ENCODE measurements around the gene YAF2. TPM values are rescaled to one million over a fixed set of nuclear protein-coding genes. Genes with fewer than 3 reads are reported as not detected.
"Not testable (repeated sequence)": the region's sequence is repeated elsewhere in the genome, so short reads cannot be mapped to it uniquely, and the experiment has no call there.

The YAF2 gene
- total RNA-seq, 1 donor from 2014 or later = 22.4 TPM

DNA sequence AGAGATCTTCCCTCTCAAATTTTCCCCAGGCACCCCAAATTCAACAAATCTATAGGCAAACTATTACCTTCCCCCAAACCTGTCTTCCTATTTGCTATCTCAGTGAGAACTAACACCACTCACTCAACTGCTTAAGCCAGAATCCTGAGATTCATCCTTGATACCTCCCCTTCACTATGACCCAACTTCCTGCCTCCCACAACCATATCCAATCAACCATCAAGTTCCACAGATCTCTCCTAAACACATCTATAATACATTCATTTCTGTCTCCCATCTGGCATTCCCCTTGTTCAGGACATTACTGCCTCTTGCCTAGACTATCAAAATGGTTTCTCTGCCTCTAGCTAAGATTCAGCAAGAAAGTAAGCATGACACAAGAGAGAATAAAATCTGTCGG, 21.3 kb downstream of the YAF2 start:
- Histone ChIP-seq H3K9ac (no peak overlapping the region), H3K79me2 (ENCODE audit: low read depth) (no peaks in the 10 kb centered on the region), H3F3A (ENCODE audit: low read depth) (peaks cover 7% of the 10 kb centered on the region), H3K4me2 (no peak overlapping the region), H3K27me3 (no peaks in the 10 kb centered on the region), H3K36me3 (no peaks in the 10 kb centered on the region), H3K27ac (no peak overlapping the region), H3K4me1 (peaks cover 7% of the 10 kb centered on the region), H3K4me3 (no peak overlapping the region), H4K20me1 (ENCODE audit: low read depth) (peaks cover 8% of the 10 kb centered on the region), H2AFZ (replicated peaks) (no peak overlapping the region), H3K9me3 (ENCODE audit: low read depth) (no peaks in the 10 kb centered on the region)
- H3K4me1 Mint-ChIP-seq = peaks cover 7% of the 10 kb centered on the region
- H3K4me3 Mint-ChIP-seq = no peak overlapping the region
- TF ChIP-seq EZH2phosphoT487 (IDR thresholded peaks at IDR 0.05) = no peak
- TF ChIP-seq, protein P1, sequence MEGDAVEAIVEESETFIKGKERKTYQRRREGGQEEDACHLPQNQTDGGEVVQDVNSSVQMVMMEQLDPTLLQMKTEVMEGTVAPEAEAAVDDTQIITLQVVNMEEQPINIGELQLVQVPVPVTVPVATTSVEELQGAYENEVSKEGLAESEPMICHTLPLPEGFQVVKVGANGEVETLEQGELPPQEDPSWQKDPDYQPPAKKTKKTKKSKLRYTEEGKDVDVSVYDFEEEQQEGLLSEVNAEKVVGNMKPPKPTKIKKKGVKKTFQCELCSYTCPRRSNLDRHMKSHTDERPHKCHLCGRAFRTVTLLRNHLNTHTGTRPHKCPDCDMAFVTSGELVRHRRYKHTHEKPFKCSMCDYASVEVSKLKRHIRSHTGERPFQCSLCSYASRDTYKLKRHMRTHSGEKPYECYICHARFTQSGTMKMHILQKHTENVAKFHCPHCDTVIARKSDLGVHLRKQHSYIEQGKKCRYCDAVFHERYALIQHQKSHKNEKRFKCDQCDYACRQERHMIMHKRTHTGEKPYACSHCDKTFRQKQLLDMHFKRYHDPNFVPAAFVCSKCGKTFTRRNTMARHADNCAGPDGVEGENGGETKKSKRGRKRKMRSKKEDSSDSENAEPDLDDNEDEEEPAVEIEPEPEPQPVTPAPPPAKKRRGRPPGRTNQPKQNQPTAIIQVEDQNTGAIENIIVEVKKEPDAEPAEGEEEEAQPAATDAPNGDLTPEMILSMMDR (IDR thresholded peaks at IDR 0.05) = no peak
- no peak for TF ChIP-seq EZH2 (IDR thresholded peaks at IDR 0.05)
- H3K9me3 Mint-ChIP-seq = peaks cover 6% of the 10 kb centered on the region
- H3K36me3 Mint-ChIP-seq = peaks cover 22% of the 10 kb centered on the region
- peaks cover 2% of the 10 kb centered on the region for H3K27me3 Mint-ChIP-seq (ENCODE audit: insufficient read depth, low read depth)
- no peak overlapping the region for H3K27ac Mint-ChIP-seq
- DNase-seq (ENCODE audit: low spot score) = no peak

DNA sequence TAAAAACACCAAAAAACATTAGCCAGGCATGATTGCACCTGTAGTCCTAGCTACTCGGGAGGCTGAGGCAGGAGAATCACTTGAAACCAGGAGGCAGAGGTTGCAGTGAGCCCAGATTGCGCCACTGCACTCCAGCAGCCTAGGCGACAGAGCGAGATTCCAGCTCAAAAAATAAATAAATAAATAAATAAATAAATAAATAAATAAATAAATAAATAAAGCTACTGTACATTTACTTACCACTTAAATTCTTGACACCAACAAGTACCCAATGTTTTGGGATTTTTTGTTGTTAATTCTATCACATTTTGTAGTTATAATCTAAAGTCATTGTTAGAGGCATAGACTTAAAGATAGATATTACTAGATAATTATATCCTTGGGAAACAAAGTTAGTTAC, 22.3 kb downstream of the YAF2 start:
- H3K27me3 ChIP-seq; H3K4me3 Mint-ChIP-seq; H3K36me3 ChIP-seq; H3K9ac ChIP-seq; H3K9me3 ChIP-seq (ENCODE audit: low read depth); H3K27ac ChIP-seq; H3K27ac Mint-ChIP-seq; H3K4me1 ChIP-seq; DNase-seq (ENCODE audit: low spot score); H3K9me3 Mint-ChIP-seq; H3K4me2 ChIP-seq; H4K20me1 ChIP-seq (ENCODE audit: low read depth); H3K79me2 ChIP-seq (ENCODE audit: low read depth); H3F3A ChIP-seq (ENCODE audit: low read depth); H3K4me3 ChIP-seq; H3K4me1 Mint-ChIP-seq; H3K27me3 Mint-ChIP-seq (ENCODE audit: insufficient read depth, low read depth); H2AFZ ChIP-seq (replicated peaks): not testable (repeated sequence)
- H3K36me3 Mint-ChIP-seq = peaks cover 20% of the 10 kb centered on the region

DNA sequence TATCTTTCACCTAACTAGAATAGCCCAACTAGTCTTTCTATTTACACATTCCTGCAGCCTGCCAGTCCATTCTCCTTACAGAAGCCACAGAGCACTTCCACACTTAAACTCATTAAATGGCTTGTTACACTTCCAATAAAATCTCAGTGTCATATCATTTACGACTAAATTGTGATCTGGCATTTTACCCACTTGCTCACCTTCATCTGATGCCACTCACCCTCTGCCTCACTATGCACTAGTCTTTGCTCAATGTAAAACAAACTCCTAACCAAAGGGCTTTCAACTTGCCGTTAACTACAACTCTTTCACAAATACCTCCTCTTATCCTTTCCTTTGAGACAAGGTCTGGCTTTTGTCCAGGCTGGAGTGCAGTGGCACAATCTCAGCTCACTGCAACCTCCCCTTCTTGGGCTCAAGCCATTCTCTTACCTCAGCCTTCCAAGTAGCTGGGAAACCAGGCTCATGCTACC, 24.1 kb downstream of the YAF2 start:
- no peak for TF ChIP-seq EZH2 (IDR thresholded peaks at IDR 0.05)
- TF ChIP-seq, protein P1 (IDR thresholded peaks at IDR 0.05) = no peak
- no peak for TF ChIP-seq EZH2phosphoT487 (IDR thresholded peaks at IDR 0.05)
- Mint-ChIP-seq H3K36me3 (peaks cover 17% of the 10 kb centered on the region), H3K4me3 (no peak overlapping the region), H3K27ac (no peak overlapping the region), H3K4me1 (peaks cover 7% of the 10 kb centered on the region), H3K27me3 (ENCODE audit: insufficient read depth, low read depth) (peaks cover 2% of the 10 kb centered on the region), H3K9me3 (peaks cover 3% of the 10 kb centered on the region)
- H3K27me3 ChIP-seq = no peaks in the 10 kb centered on the region
- DNase-seq (ENCODE audit: low spot score) = peak; percentile 11
- no peak overlapping the region for H3K4me3 ChIP-seq
- H2AFZ ChIP-seq (replicated peaks) = no peak overlapping the region
- H4K20me1 ChIP-seq (ENCODE audit: low read depth) = peaks cover 8% of the 10 kb centered on the region
- H3K79me2 ChIP-seq (ENCODE audit: low read depth) = no peaks in the 10 kb centered on the region
- no peak overlapping the region for H3K9ac ChIP-seq
- peaks cover 7% of the 10 kb centered on the region for H3F3A ChIP-seq (ENCODE audit: low read depth)
- peaks cover 7% of the 10 kb centered on the region for H3K4me1 ChIP-seq
- no peaks in the 10 kb centered on the region for H3K9me3 ChIP-seq (ENCODE audit: low read depth)
- no peak overlapping the region for H3K27ac ChIP-seq
- no peaks in the 10 kb centered on the region for H3K36me3 ChIP-seq
- no peak overlapping the region for H3K4me2 ChIP-seq

DNA sequence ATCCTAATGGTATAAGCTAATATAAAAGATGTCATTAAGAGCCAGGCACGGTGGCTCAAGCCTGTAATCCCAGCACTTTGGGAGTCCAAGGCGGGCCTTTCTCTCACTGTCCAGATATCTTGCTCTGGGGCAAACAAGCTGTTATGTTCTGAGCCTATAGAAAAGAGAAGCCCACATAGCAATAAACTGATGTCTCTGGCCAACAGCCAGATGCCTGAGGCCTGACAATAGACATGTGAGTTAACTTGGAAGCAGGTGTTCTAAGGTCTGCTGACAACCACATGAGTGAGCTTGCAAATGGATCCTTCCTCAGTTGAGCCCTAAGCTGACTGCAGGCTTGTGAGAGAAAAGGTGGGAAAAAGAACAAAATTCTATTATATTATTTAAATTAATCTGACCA, 25.0 kb downstream of the YAF2 start:
- Histone ChIP-seq H3K27me3 (no peaks in the 10 kb centered on the region), H2AFZ (replicated peaks) (no peak overlapping the region), H3K9ac (no peak overlapping the region), H3K4me2 (no peak overlapping the region), H3K27ac (no peak overlapping the region), H3F3A (ENCODE audit: low read depth) (peaks cover 7% of the 10 kb centered on the region), H3K9me3 (ENCODE audit: low read depth) (no peaks in the 10 kb centered on the region), H3K4me1 (peaks cover 7% of the 10 kb centered on the region), H4K20me1 (ENCODE audit: low read depth) (peaks cover 8% of the 10 kb centered on the region), H3K36me3 (no peaks in the 10 kb centered on the region), H3K4me3 (no peak overlapping the region), H3K79me2 (ENCODE audit: low read depth) (no peaks in the 10 kb centered on the region)
- H3K27me3 Mint-ChIP-seq (ENCODE audit: insufficient read depth, low read depth) = peaks cover 2% of the 10 kb centered on the region
- peaks cover 7% of the 10 kb centered on the region for H3K4me1 Mint-ChIP-seq
- peaks cover 16% of the 10 kb centered on the region for H3K36me3 Mint-ChIP-seq
- no peaks in the 10 kb centered on the region for H3K9me3 Mint-ChIP-seq
- no peak overlapping the region for H3K4me3 Mint-ChIP-seq
- H3K27ac Mint-ChIP-seq = no peak overlapping the region
- no peak for TF ChIP-seq EZH2 (IDR thresholded peaks at IDR 0.05)
- TF ChIP-seq, protein P1 (IDR thresholded peaks at IDR 0.05) = no peak
- no peak for TF ChIP-seq EZH2phosphoT487 (IDR thresholded peaks at IDR 0.05)
- no peak for DNase-seq (ENCODE audit: low spot score)
